ENCODE results near the gene GDPD5.

Gene GDPD5

GRCh38 chr11:75509020-75509720, 16.6 kb downstream of the GDPD5 start:
- no peak overlapping the region for H2AFZ ChIP-seq (ENCODE audit: low read depth)
- H3K36me3 ChIP-seq (ENCODE audit: insufficient read depth), result no peaks in the 10 kb centered on the region
- no peak for TF ChIP-seq CTCF (conservative IDR thresholded peaks at IDR 0.05; ENCODE audit: low read depth, low read length)
- H3K27ac ChIP-seq, result no peak overlapping the region
- no peaks in the 10 kb centered on the region for H4K20me1 ChIP-seq (ENCODE audit: insufficient read depth)
- no peak overlapping the region for H3K4me2 ChIP-seq
- H3K4me3 ChIP-seq (IDR thresholded peaks at IDR 0.05; ENCODE audit: insufficient read depth, low read depth, low read length), result no peak overlapping the region
- no peak overlapping the region for H3K9ac ChIP-seq
- no peaks in the 10 kb centered on the region for H3K27me3 ChIP-seq (ENCODE audit: insufficient read depth, low read depth)
- H3K79me2 ChIP-seq (ENCODE audit: insufficient read depth, low read depth), result no peaks in the 10 kb centered on the region
- no peaks in the 10 kb centered on the region for H3K4me1 ChIP-seq (ENCODE audit: low read depth, poor library complexity, severe bottlenecking)

GRCh38 chr11:75508051-75508561, 17.6 kb downstream of the GDPD5 start:
- H3K79me2 ChIP-seq (ENCODE audit: insufficient read depth, low read depth), result no peaks in the 10 kb centered on the region
- H3K36me3 ChIP-seq (ENCODE audit: insufficient read depth), result no peaks in the 10 kb centered on the region
- H3K27me3 ChIP-seq (ENCODE audit: insufficient read depth, low read depth), result no peaks in the 10 kb centered on the region
- no peaks in the 10 kb centered on the region for H4K20me1 ChIP-seq (ENCODE audit: insufficient read depth)
- no peak for TF ChIP-seq CTCF (conservative IDR thresholded peaks at IDR 0.05; ENCODE audit: low read depth, low read length)
- H3K9ac ChIP-seq, result no peak overlapping the region
- no peak overlapping the region for H3K4me2 ChIP-seq
- H3K4me3 ChIP-seq (IDR thresholded peaks at IDR 0.05; ENCODE audit: insufficient read depth, low read depth, low read length), result no peak overlapping the region
- H2AFZ ChIP-seq (ENCODE audit: low read depth), result no peak overlapping the region
- no peak overlapping the region for H3K27ac ChIP-seq
- H3K4me1 ChIP-seq (ENCODE audit: low read depth, poor library complexity, severe bottlenecking), result no peaks in the 10 kb centered on the region

- no peak overlapping the region for H3K27ac ChIP-seq
- TF ChIP-seq CTCF (conservative IDR thresholded peaks at IDR 0.05; ENCODE audit: low read depth, low read length), result no peak
- no peaks in the 10 kb centered on the region for H3K4me1 ChIP-seq (ENCODE audit: low read depth, poor library complexity, severe bottlenecking)
- no peak overlapping the region for H3K4me3 ChIP-seq (IDR thresholded peaks at IDR 0.05; ENCODE audit: insufficient read depth, low read depth, low read length)
- H4K20me1 ChIP-seq (ENCODE audit: insufficient read depth), result no peaks in the 10 kb centered on the region
- H3K27me3 ChIP-seq (ENCODE audit: insufficient read depth, low read depth), result no peaks in the 10 kb centered on the region
- no peak overlapping the region for H3K4me2 ChIP-seq
- H3K79me2 ChIP-seq (ENCODE audit: insufficient read depth, low read depth), result no peaks in the 10 kb centered on the region
- no peak overlapping the region for H2AFZ ChIP-seq (ENCODE audit: low read depth)
- no peak overlapping the region for H3K9ac ChIP-seq
- no peaks in the 10 kb centered on the region for H3K36me3 ChIP-seq (ENCODE audit: insufficient read depth)
These were observed 18.2 kb downstream of the GDPD5 start for GRCh38 chr11:75507571-75507970.

GRCh38 chr11:75506827-75507226, 18.9 kb downstream of the GDPD5 start:
- H3K4me1 ChIP-seq (ENCODE audit: low read depth, poor library complexity, severe bottlenecking), result no peaks in the 10 kb centered on the region
- no peak overlapping the region for H3K4me2 ChIP-seq
- H3K79me2 ChIP-seq (ENCODE audit: insufficient read depth, low read depth), result no peaks in the 10 kb centered on the region
- no peak overlapping the region for H3K4me3 ChIP-seq (IDR thresholded peaks at IDR 0.05; ENCODE audit: insufficient read depth, low read depth, low read length)
- H3K27me3 ChIP-seq (ENCODE audit: insufficient read depth, low read depth), result no peaks in the 10 kb centered on the region
- no peaks in the 10 kb centered on the region for H4K20me1 ChIP-seq (ENCODE audit: insufficient read depth)
- no peaks in the 10 kb centered on the region for H3K36me3 ChIP-seq (ENCODE audit: insufficient read depth)
- H2AFZ ChIP-seq (ENCODE audit: low read depth), result no peak overlapping the region
- H3K9ac ChIP-seq, result no peak overlapping the region
- H3K27ac ChIP-seq, result no peak overlapping the region
- TF ChIP-seq CTCF (conservative IDR thresholded peaks at IDR 0.05; ENCODE audit: low read depth, low read length), result no peak

Measured in KMS-11 (cell line).